ENCODE measurements around the gene MYCL.
"Not testable (repeated sequence)": the region's sequence is repeated elsewhere in the genome, so short reads cannot be mapped to it uniquely, and the experiment has no call there.

MYCL gene

GRCh38 chr1:39890273-39890672 is 11.4 kb downstream of the MYCL start:
- no peak for DNase-seq

GRCh38 chr1:39886757-39887231 is 14.9 kb downstream of the MYCL start:
- no peak for DNase-seq

GRCh38 chr1:39885516-39885915 is 16.2 kb downstream of the MYCL start:
- no peak for DNase-seq

- DNase-seq = no peak
Observed at GRCh38 chr1:39882152-39882551, 19.6 kb downstream of the MYCL start.

- no peak for DNase-seq
Observed at GRCh38 chr1:39877980-39878956, 23.4 kb downstream of the MYCL start.

GRCh38 chr1:39877231-39877778 is 24.4 kb downstream of the MYCL start:
- DNase-seq = no peak

- no peak for DNase-seq
Observed at GRCh38 chr1:39876144-39876543, 25.6 kb downstream of the MYCL start.

GRCh38 chr1:39872698-39873097 is 29.0 kb downstream of the MYCL start:
- DNase-seq = no peak

- no peak for DNase-seq
Observed at GRCh38 chr1:39871796-39872195, 29.9 kb downstream of the MYCL start.

- not testable (repeated sequence) for DNase-seq
Observed at GRCh38 chr1:39871043-39871442, 30.7 kb downstream of the MYCL start.

- not testable (repeated sequence) for DNase-seq
Observed at GRCh38 chr1:39869538-39870112, 32.1 kb downstream of the MYCL start.

- DNase-seq = no peak
Observed at GRCh38 chr1:39866767-39867166, 35.0 kb downstream of the MYCL start.

- DNase-seq = no peak
Observed at GRCh38 chr1:39865762-39866161, 36.0 kb downstream of the MYCL start.

GRCh38 chr1:39863177-39863576 is 38.5 kb downstream of the MYCL start:
- no peak for DNase-seq

- DNase-seq = no peak
Observed at GRCh38 chr1:39861003-39861402, 40.7 kb downstream of the MYCL start.

- DNase-seq = no peak
Observed at GRCh38 chr1:39859859-39860812, 41.6 kb downstream of the MYCL start.

- DNase-seq = no peak
Observed at GRCh38 chr1:39858315-39858714, 43.4 kb downstream of the MYCL start.

GRCh38 chr1:39857126-39857878 is 44.4 kb downstream of the MYCL start:
- DNase-seq = no peak

GRCh38 chr1:39854738-39855137 is 47.0 kb downstream of the MYCL start:
- no peak for DNase-seq

GRCh38 chr1:39854314-39854713 is 47.4 kb downstream of the MYCL start:
- no peak for DNase-seq

GRCh38 chr1:39852876-39853275 is 48.8 kb downstream of the MYCL start:
- no peak for DNase-seq

Measured in bone marrow (tissue), 2 donors.